ENCODE measurements around the gene INSR. TPM values are rescaled to one million over a fixed set of nuclear protein-coding genes. Genes with fewer than 3 reads are reported as not detected.

Gene INSR
- total RNA-seq, 1 experiment from 2014 or later = 35.9 TPM

DNA sequence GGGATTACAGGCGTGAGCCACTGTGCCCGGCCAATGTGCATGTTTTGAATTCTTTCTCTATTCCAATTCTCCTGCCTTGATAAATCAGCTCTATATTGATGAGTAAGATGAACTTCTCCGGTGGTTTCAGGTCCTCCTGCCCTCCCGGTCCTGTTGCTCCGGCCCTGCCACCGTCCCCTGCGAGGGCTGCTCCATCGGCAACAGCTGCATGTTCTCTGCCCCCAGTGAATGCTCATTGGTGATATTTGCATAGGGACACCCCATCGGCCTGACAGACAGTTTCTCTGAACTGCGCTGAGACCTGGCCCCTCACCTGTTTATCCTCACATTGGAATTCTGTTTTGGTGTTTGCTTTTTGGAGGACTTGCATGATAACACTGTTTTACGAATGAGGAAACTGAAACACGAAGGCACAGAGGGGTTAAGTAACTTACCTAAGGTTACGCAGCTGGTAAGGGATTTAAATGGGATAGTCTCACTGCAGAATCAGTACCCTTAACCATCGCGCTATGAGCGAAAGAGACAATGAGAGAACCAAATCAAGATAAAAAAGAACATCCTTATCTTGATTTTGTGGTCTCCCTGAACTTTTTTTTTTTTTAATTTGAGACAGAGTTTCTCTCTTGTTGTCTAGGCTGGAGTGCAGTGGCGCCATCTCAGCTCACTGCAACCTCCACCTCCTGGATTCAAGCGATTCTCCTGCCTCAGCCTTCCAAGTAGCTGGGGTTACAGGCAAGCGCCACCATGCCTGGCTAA is 192.5 kb downstream of the INSR start:
- no peak for TF ChIP-seq ZMAT4 (CRISPR knock-in tag; IDR thresholded peaks at IDR 0.05)
- TF ChIP-seq, protein P1, sequence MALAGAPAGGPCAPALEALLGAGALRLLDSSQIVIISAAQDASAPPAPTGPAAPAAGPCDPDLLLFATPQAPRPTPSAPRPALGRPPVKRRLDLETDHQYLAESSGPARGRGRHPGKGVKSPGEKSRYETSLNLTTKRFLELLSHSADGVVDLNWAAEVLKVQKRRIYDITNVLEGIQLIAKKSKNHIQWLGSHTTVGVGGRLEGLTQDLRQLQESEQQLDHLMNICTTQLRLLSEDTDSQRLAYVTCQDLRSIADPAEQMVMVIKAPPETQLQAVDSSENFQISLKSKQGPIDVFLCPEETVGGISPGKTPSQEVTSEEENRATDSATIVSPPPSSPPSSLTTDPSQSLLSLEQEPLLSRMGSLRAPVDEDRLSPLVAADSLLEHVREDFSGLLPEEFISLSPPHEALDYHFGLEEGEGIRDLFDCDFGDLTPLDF (CRISPR knock-in tag; IDR thresholded peaks at IDR 0.05) = no peak
- TF ChIP-seq STAT6 (CRISPR knock-in tag; conservative IDR thresholded peaks at IDR 0.05; ENCODE audit: low read depth) = no peak
- TF ChIP-seq ZNF671 (CRISPR knock-in tag; IDR thresholded peaks at IDR 0.05) = no peak
- TF ChIP-seq, protein P2, sequence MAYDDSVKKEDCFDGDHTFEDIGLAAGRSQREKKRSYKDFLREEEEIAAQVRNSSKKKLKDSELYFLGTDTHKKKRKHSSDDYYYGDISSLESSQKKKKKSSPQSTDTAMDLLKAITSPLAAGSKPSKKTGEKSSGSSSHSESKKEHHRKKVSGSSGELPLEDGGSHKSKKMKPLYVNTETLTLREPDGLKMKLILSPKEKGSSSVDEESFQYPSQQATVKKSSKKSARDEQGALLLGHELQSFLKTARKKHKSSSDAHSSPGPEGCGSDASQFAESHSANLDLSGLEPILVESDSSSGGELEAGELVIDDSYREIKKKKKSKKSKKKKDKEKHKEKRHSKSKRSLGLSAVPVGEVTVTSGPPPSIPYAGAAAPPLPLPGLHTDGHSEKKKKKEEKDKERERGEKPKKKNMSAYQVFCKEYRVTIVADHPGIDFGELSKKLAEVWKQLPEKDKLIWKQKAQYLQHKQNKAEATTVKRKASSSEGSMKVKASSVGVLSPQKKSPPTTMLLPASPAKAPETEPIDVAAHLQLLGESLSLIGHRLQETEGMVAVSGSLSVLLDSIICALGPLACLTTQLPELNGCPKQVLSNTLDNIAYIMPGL (CRISPR knock-in tag; IDR thresholded peaks at IDR 0.05) = no peak
- TF ChIP-seq TEAD4 (CRISPR knock-in tag; IDR thresholded peaks at IDR 0.05) = no peak
- DNase-seq (ENCODE audit: low spot score) (no peak), ATAC-seq (no peak)
- Mint-ChIP-seq H3K27ac (no peak overlapping the region), H3K27me3 (ENCODE audit: low read depth) (peaks cover 3% of the 10 kb centered on the region; the same call in 1 of the 2 replicates), H3K36me3 (peaks cover 11% of the 10 kb centered on the region), H3K9me3 (peaks cover 15% of the 10 kb centered on the region), H3K4me3 (no peak overlapping the region), H3K4me1 (peaks cover 13% of the 10 kb centered on the region)
- POLR2A ChIA-PET = no interaction called here
- CTCF ChIA-PET = interaction anchor here (0.6 to 2.9 kb wide), 34 partner anchors 18 to 697 kb away, joined by 3 to 34 read pairs (median 4); partner anchors contain the start of genes INSR, MCOLN1, PET100 and TRAPPC5

GRCh38 chr19:7099597-7099921 is 194.7 kb downstream of the INSR start:
- DNase-seq (ENCODE audit: low spot score) = peak; percentile 91
- no peak for ATAC-seq
- peak overlapping the region; percentile 72; the same call in 1 of the 2 replicates for H3K27ac Mint-ChIP-seq
- H3K27me3 Mint-ChIP-seq (ENCODE audit: low read depth) = peaks cover 7% of the 10 kb centered on the region
- H3K36me3 Mint-ChIP-seq = peaks cover 30% of the 10 kb centered on the region
- H3K9me3 Mint-ChIP-seq = peaks cover 28% of the 10 kb centered on the region
- CTCF ChIA-PET = interaction anchor here (0.5 to 2.9 kb wide), 22 partner anchors 11 to 804 kb away, joined by 3 to 32 read pairs (median 4); partner anchors contain the start of genes MAP2K7, TRAPPC5 and ZNF557
- H3K4me1 Mint-ChIP-seq = peaks cover 13% of the 10 kb centered on the region
- POLR2A ChIA-PET = interaction anchor here (0.6 to 1.8 kb wide), 7 partner anchors 19 to 255 kb away, joined by 3 to 5 read pairs (median 4); no protein-coding TSS in a partner anchor
- peak overlapping the region; percentile 75 for H3K4me3 Mint-ChIP-seq
- TF ChIP-seq ELF4 (CRISPR knock-in tag; IDR thresholded peaks at IDR 0.05; ENCODE audit: low read depth) (no peak), JAZF1 (CRISPR knock-in tag; IDR thresholded peaks at IDR 0.05) (no peak), PRRX2 (CRISPR knock-in tag; IDR thresholded peaks at IDR 0.05) (no peak), ZNF281 (CRISPR knock-in tag; IDR thresholded peaks at IDR 0.05) (no peak), ETV6 (CRISPR knock-in tag; IDR thresholded peaks at IDR 0.05) (no peak), ZSCAN18 (CRISPR knock-in tag; IDR thresholded peaks at IDR 0.05) (no peak), CDX4 (CRISPR knock-in tag; IDR thresholded peaks at IDR 0.05; ENCODE audit: borderline replicate concordance) (no peak)
- TF ChIP-seq, protein P3, sequence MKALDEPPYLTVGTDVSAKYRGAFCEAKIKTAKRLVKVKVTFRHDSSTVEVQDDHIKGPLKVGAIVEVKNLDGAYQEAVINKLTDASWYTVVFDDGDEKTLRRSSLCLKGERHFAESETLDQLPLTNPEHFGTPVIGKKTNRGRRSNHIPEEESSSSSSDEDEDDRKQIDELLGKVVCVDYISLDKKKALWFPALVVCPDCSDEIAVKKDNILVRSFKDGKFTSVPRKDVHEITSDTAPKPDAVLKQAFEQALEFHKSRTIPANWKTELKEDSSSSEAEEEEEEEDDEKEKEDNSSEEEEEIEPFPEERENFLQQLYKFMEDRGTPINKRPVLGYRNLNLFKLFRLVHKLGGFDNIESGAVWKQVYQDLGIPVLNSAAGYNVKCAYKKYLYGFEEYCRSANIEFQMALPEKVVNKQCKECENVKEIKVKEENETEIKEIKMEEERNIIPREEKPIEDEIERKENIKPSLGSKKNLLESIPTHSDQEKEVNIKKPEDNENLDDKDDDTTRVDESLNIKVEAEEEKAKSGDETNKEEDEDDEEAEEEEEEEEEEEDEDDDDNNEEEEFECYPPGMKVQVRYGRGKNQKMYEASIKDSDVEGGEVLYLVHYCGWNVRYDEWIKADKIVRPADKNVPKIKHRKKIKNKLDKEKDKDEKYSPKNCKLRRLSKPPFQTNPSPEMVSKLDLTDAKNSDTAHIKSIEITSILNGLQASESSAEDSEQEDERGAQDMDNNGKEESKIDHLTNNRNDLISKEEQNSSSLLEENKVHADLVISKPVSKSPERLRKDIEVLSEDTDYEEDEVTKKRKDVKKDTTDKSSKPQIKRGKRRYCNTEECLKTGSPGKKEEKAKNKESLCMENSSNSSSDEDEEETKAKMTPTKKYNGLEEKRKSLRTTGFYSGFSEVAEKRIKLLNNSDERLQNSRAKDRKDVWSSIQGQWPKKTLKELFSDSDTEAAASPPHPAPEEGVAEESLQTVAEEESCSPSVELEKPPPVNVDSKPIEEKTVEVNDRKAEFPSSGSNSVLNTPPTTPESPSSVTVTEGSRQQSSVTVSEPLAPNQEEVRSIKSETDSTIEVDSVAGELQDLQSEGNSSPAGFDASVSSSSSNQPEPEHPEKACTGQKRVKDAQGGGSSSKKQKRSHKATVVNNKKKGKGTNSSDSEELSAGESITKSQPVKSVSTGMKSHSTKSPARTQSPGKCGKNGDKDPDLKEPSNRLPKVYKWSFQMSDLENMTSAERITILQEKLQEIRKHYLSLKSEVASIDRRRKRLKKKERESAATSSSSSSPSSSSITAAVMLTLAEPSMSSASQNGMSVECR (CRISPR knock-in tag; IDR thresholded peaks at IDR 0.05; ENCODE audit: borderline replicate concordance) = no peak
- TF ChIP-seq, protein P4, sequence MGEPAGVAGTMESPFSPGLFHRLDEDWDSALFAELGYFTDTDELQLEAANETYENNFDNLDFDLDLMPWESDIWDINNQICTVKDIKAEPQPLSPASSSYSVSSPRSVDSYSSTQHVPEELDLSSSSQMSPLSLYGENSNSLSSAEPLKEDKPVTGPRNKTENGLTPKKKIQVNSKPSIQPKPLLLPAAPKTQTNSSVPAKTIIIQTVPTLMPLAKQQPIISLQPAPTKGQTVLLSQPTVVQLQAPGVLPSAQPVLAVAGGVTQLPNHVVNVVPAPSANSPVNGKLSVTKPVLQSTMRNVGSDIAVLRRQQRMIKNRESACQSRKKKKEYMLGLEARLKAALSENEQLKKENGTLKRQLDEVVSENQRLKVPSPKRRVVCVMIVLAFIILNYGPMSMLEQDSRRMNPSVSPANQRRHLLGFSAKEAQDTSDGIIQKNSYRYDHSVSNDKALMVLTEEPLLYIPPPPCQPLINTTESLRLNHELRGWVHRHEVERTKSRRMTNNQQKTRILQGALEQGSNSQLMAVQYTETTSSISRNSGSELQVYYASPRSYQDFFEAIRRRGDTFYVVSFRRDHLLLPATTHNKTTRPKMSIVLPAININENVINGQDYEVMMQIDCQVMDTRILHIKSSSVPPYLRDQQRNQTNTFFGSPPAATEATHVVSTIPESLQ (CRISPR knock-in tag; IDR thresholded peaks at IDR 0.05) = no peak

All from WTC11 (cell line).